Vagina (tissue), 2 donors: ENCODE measurements around the gene IL22RA1. TPM values are rescaled to one million over a fixed set of nuclear protein-coding genes. Genes with fewer than 3 reads are reported as not detected.

Source experiments
- DNase-seq, 2 donors: peaks; one replicate each; pipeline ENCODE4 v3.0.0-alpha.2; 2017; ENCODE audit errors: extremely low spot score in 2 of 2
- H3K27ac ChIP-seq: fragments of 200-600 bp; sonication (generic); one replicate; pipeline ENCODE4 v1.5.1; 2019
- H3K27me3 ChIP-seq: fragments of 200-600 bp; sonication (generic); one replicate; pipeline ENCODE4 v1.5.1; 2019
- H3K36me3 ChIP-seq, 2 donors: fragments of 200-600 bp; sonication (generic); one replicate each; pipeline ENCODE4 v1.5.1; 2017 to 2019
- H3K4me1 ChIP-seq: fragments of 200-600 bp; sonication (generic); one replicate; pipeline ENCODE4 v1.5.1; 2019
- H3K4me3 ChIP-seq, 2 donors: fragments of 200-600 bp; sonication (generic); 1 replicate in 1 of 2; 2 replicates in 1 of 2; pipeline ENCODE4 v1.5.1; 2016 to 2019
- H3K9me3 ChIP-seq: fragments of 200-600 bp; sonication (generic); one replicate; pipeline ENCODE4 v1.5.1; 2019
- POLR2A ChIP-seq, 2 donors: fragments of 450-650 bp; IDR thresholded peaks; one replicate each; pipeline ENCODE4 v1.6.1; 2017; ENCODE audit warnings: antibody characterized with exemption in 2 of 2, mild to moderate bottlenecking in 2 of 2, moderate library complexity in 2 of 2
- POLR2AphosphoS5 ChIP-seq, 2 donors: sonication (generic); formaldehyde crosslinking; IDR thresholded peaks; one replicate each; pipeline ENCODE4 v1.9.0; 2017; ENCODE audit warnings: antibody characterized with exemption in 2 of 2, mild to moderate bottlenecking in 2 of 2, low read depth in 1 of 2; ENCODE audit not compliant: insufficient read depth in 1 of 2
- intact Hi-C: fragments of 100-400 bp; cut with DNase I; formaldehyde crosslinking; loops from one replicate; pipeline ENCODE4 v1.15.1; 2023
- total RNA-seq: library from RNA; depleted of rRNA; stranded (reverse); fragments of >200 nt; gene quantifications from one replicate; pipeline ENCODE4 v1.2.3, GENCODE V29; 2016
- TF ChIP-seq, protein P1 (sequence below), 3 experiments: fragments of 450-650 bp in 2 of 3; fragments of 200-600 bp in 1 of 3; sonication (generic) in 1 of 3; IDR thresholded peaks; one replicate each; pipeline ENCODE4 v1.5.1; 2017 to 2019; ENCODE audit warnings: antibody characterized with exemption in 3 of 3, mild to moderate bottlenecking in 2 of 3, moderate library complexity in 2 of 3

IL22RA1 gene
- total RNA-seq, 1 donor from 2014 or later = 4.2 TPM

DNA sequence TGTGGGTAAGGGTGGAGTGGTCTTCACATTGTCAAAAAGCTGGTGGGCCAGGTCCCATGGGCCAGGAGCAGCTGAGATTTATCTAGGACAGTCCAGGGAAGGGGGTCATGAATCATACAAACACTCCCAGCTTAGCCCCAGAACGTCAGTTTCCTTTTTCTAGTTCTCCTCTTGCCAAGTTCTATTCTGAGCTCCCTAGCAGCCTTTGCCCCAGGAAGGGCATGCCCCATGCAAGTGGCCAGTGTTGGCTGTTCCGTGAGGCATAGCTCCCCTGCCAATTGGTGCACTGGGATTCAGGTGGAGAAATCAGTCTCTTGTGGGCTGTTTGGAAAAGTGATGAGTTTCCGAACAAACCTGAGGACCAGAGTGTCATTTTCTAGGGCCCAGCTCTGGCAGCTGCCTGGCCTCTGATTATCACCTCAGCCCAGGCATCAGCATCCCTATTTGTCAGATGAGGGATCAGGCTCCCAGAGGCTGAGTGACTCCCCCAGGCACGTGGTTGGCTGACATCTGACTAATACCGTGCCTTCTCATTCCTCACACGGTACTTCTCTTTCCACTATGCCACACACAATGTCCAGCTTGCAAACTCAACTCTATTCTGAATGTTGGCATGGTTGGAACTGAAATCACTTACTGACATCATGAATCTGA, 16.8 kb downstream of the IL22RA1 start:
- H3K36me3 ChIP-seq = no peaks in the 10 kb centered on the region
- peaks cover under 1% of the 10 kb centered on the region for H3K4me1 ChIP-seq
- no peak for DNase-seq
- H3K9me3 ChIP-seq = no peaks in the 10 kb centered on the region
- TF ChIP-seq POLR2A (IDR thresholded peaks at IDR 0.05) (no peak), POLR2AphosphoS5 (IDR thresholded peaks at IDR 0.05; ENCODE audit: insufficient read depth in 1 of 2, low read depth in 1 of 2) (no peak)
- TF ChIP-seq, protein P1, sequence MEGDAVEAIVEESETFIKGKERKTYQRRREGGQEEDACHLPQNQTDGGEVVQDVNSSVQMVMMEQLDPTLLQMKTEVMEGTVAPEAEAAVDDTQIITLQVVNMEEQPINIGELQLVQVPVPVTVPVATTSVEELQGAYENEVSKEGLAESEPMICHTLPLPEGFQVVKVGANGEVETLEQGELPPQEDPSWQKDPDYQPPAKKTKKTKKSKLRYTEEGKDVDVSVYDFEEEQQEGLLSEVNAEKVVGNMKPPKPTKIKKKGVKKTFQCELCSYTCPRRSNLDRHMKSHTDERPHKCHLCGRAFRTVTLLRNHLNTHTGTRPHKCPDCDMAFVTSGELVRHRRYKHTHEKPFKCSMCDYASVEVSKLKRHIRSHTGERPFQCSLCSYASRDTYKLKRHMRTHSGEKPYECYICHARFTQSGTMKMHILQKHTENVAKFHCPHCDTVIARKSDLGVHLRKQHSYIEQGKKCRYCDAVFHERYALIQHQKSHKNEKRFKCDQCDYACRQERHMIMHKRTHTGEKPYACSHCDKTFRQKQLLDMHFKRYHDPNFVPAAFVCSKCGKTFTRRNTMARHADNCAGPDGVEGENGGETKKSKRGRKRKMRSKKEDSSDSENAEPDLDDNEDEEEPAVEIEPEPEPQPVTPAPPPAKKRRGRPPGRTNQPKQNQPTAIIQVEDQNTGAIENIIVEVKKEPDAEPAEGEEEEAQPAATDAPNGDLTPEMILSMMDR (IDR thresholded peaks at IDR 0.05) = no peak
- intact Hi-C loops = no loop called here
- H3K27ac ChIP-seq = no peak overlapping the region
- no peak overlapping the region for H3K4me3 ChIP-seq
- no peaks in the 10 kb centered on the region for H3K27me3 ChIP-seq

DNA sequence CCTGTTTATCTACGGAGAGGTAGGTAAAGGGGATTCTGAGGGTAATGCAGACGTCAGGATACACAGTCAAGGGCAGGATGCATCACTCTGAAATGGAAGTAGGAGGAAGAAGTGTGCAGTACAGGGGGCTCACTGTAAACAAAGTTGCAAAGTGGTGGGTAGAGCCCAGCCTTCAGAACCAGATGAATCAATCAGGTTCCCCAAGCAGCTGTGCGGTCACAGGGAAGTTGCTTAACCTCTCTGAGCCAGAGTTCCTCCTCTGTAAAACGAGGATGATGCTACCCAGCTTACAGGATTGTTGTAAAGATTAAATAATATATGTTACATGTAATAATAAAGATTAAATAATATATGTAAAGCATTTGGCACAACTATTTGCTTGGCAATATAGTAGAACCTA, 17.5 kb downstream of the IL22RA1 start:
- no peak for TF ChIP-seq POLR2AphosphoS5 (IDR thresholded peaks at IDR 0.05; ENCODE audit: insufficient read depth in 1 of 2, low read depth in 1 of 2)
- TF ChIP-seq POLR2A (IDR thresholded peaks at IDR 0.05) = no peak
- TF ChIP-seq, protein P1 (IDR thresholded peaks at IDR 0.05) = no peak
- Histone ChIP-seq H3K27ac (no peak overlapping the region), H3K4me1 (peaks cover 7% of the 10 kb centered on the region), H3K36me3 (no peaks in the 10 kb centered on the region), H3K9me3 (no peaks in the 10 kb centered on the region), H3K27me3 (no peaks in the 10 kb centered on the region), H3K4me3 (no peak overlapping the region)
- intact Hi-C loops = no loop called here
- DNase-seq = no peak

DNA sequence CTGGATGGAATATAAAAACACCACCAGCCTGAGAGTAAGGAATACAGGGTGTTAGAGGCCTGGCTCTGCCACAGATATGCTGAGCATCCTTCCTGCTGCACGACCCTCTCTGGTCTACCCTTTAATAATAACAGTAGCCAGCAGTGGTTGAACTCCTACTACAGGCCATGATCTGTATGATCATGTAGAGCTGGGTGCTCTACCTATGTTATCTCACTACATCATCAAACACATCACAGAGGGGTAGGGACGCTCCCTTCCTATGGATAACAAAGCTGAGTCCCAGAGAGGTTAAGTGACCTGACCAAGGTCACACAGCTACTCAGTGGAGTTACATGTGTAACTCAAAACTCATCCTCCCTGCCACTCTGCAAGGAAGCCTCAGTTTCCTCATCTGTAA, 18.0 kb downstream of the IL22RA1 start:
- H3K4me1 ChIP-seq = peaks cover 10% of the 10 kb centered on the region
- H3K9me3 ChIP-seq = no peaks in the 10 kb centered on the region
- no peak overlapping the region for H3K27ac ChIP-seq
- no peak for DNase-seq
- intact Hi-C loops = no loop called here
- H3K4me3 ChIP-seq = no peak overlapping the region
- H3K27me3 ChIP-seq = no peaks in the 10 kb centered on the region
- H3K36me3 ChIP-seq = no peaks in the 10 kb centered on the region
- TF ChIP-seq, protein P1 (IDR thresholded peaks at IDR 0.05) = no peak
- TF ChIP-seq POLR2A (IDR thresholded peaks at IDR 0.05) (no peak), POLR2AphosphoS5 (IDR thresholded peaks at IDR 0.05; ENCODE audit: insufficient read depth in 1 of 2, low read depth in 1 of 2) (no peak)

DNA sequence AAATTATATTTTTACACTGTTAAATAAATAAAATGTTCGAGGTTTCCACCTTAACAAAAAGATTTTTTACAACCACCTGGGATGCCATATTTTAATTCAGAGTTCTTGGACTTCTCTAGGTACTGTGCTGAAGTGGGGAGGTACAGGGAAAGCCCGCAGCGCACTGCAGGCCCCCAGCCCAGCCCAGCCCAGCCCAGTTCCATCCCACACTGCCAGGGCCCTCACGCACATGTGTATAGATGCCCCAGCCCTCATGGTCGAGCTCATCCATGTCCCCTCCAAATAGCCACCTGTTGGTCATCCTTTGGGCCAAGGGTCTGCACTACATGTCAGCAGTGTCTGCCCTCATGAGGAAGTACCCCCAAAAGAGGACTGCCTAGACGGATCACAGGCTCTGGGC, 19.3 kb downstream of the IL22RA1 start:
- DNase-seq = no peak
- TF ChIP-seq POLR2AphosphoS5 (IDR thresholded peaks at IDR 0.05; ENCODE audit: insufficient read depth in 1 of 2, low read depth in 1 of 2) (no peak), POLR2A (IDR thresholded peaks at IDR 0.05) (no peak)
- TF ChIP-seq, protein P1 (IDR thresholded peaks at IDR 0.05) = no peak
- H3K4me1 ChIP-seq = peaks cover 23% of the 10 kb centered on the region
- no peak overlapping the region for H3K27ac ChIP-seq
- no peaks in the 10 kb centered on the region for H3K9me3 ChIP-seq
- intact Hi-C loops = no loop called here
- H3K4me3 ChIP-seq = no peak overlapping the region
- H3K36me3 ChIP-seq = no peaks in the 10 kb centered on the region
- no peaks in the 10 kb centered on the region for H3K27me3 ChIP-seq

DNA sequence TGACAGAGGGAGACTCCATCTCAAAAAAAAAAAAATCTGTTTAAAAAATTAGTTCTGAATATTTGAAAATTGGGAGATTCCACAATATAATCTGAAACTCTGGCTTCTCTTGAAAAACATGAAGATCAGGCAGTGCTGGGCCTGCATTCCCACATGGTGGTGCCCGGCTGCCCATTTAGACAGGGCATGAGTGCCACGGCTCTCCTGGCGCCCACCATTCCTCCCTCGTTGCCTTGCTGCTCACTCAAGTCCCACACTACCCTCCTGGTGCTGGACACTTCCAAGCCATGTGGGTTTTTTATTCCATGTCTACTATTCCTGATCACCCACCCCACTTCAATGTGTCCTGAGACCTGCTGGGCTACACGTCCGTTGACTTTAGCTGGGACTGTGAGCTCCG, 20.2 kb downstream of the IL22RA1 start:
- Histone ChIP-seq H3K9me3 (no peaks in the 10 kb centered on the region), H3K36me3 (no peaks in the 10 kb centered on the region), H3K4me3 (no peak overlapping the region), H3K27me3 (no peaks in the 10 kb centered on the region), H3K4me1 (peaks cover 29% of the 10 kb centered on the region), H3K27ac (no peak overlapping the region)
- DNase-seq = no peak
- intact Hi-C loops = no loop called here
- no peak for TF ChIP-seq POLR2A (IDR thresholded peaks at IDR 0.05)
- no peak for TF ChIP-seq POLR2AphosphoS5 (IDR thresholded peaks at IDR 0.05; ENCODE audit: insufficient read depth in 1 of 2, low read depth in 1 of 2)
- TF ChIP-seq, protein P1 (IDR thresholded peaks at IDR 0.05) = no peak
